ENCODE results near the gene FAM163B. TPM values are rescaled to one million over a fixed set of nuclear protein-coding genes. Genes with fewer than 3 reads are reported as not detected.

Gene FAM163B
- total and polyA plus RNA-seq, 2 experiments from 2014 or later = 0.35 to 1.0 TPM

DNA sequence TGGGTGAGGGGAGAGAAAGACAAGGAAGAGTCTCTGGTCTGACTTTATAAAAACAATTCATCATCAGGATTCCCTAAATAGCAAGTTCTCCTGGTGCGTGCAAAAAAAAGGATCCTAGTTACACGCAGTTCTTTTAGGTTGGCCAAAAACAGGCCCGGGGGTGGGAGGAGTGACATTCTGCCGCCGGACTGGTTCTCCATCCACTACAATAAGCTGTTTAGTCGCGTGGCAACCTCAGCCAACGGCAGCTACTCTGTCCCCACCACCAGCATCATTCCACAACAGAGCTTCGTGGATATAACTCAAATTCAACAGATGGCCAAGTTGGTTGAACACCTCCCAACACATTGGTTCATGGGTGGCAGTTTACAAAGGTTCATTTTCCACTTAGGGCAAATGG is 2.9 kb upstream of the FAM163B start:
- Histone ChIP-seq H3K9me3 (ENCODE audit: low read depth) (no peaks in the 10 kb centered on the region), H3K36me3 (replicated peaks; ENCODE audit: insufficient read depth, low read depth) (no peaks in the 10 kb centered on the region), H3K4me2 (no peak overlapping the region), H3K4me3 (no peak overlapping the region), H2AFZ (no peak overlapping the region), H3K79me2 (no peaks in the 10 kb centered on the region), H3K27me3 (peaks cover 58% of the 10 kb centered on the region), H4K20me1 (ENCODE audit: insufficient read depth, poor library complexity, severe bottlenecking) (no peaks in the 10 kb centered on the region), H3K9me2 (replicated peaks; ENCODE audit: insufficient read depth) (no peaks in the 10 kb centered on the region), H3K4me1 (ENCODE audit: insufficient read depth) (no peaks in the 10 kb centered on the region), H3K27ac (no peak overlapping the region)
- TF ChIP-seq EZH2 (IDR thresholded peaks at IDR 0.05; ENCODE audit: borderline replicate concordance) = no peak
- no peak for TF ChIP-seq EZH2phosphoT487 (IDR thresholded peaks at IDR 0.05; ENCODE audit: low read depth, severe bottlenecking, unreplicated experiment)
- TF ChIP-seq, protein P1, sequence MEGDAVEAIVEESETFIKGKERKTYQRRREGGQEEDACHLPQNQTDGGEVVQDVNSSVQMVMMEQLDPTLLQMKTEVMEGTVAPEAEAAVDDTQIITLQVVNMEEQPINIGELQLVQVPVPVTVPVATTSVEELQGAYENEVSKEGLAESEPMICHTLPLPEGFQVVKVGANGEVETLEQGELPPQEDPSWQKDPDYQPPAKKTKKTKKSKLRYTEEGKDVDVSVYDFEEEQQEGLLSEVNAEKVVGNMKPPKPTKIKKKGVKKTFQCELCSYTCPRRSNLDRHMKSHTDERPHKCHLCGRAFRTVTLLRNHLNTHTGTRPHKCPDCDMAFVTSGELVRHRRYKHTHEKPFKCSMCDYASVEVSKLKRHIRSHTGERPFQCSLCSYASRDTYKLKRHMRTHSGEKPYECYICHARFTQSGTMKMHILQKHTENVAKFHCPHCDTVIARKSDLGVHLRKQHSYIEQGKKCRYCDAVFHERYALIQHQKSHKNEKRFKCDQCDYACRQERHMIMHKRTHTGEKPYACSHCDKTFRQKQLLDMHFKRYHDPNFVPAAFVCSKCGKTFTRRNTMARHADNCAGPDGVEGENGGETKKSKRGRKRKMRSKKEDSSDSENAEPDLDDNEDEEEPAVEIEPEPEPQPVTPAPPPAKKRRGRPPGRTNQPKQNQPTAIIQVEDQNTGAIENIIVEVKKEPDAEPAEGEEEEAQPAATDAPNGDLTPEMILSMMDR (IDR thresholded peaks at IDR 0.05; ENCODE audit: poor library complexity) = no peak
- no peak for DNase-seq (ENCODE audit: low spot score)
- 88% methylated on average over 9 of the region's 9 CpGs for WGBS (ENCODE audit: low lambda C conversion rate, missing lambda C conversion rate)

DNA sequence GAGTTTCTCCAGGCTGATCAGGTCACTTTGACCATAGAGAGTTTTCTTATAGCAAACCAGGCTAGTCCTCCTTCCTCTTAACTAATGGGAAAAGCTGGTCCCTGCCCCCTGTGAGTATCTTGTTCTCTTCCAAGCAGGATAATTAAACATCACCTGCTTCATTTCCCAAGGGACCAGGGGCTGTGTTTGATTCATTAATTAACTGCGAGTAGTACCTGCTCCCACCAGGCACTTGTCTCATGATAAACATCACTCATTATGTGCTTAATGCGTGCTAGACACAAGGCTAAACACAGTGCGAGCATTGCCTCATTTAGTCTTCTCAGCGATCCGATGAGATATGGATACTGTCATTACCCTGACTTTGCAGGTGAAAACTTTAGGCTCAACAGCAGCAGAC is 1.7 kb upstream of the FAM163B start:
- Histone ChIP-seq H3K4me3 (no peak overlapping the region), H2AFZ (no peak overlapping the region), H3K27ac (no peak overlapping the region), H3K79me2 (no peaks in the 10 kb centered on the region), H3K9me3 (ENCODE audit: low read depth) (no peaks in the 10 kb centered on the region), H3K36me3 (replicated peaks; ENCODE audit: insufficient read depth, low read depth) (no peaks in the 10 kb centered on the region), H4K20me1 (ENCODE audit: insufficient read depth, poor library complexity, severe bottlenecking) (no peaks in the 10 kb centered on the region), H3K4me2 (no peak overlapping the region), H3K27me3 (peaks cover 56% of the 10 kb centered on the region), H3K4me1 (ENCODE audit: insufficient read depth) (no peaks in the 10 kb centered on the region), H3K9me2 (replicated peaks; ENCODE audit: insufficient read depth) (no peaks in the 10 kb centered on the region)
- DNase-seq (ENCODE audit: low spot score) = no peak
- WGBS (ENCODE audit: low lambda C conversion rate, missing lambda C conversion rate) = 87% methylated on average over 5 of the region's 5 CpGs
- TF ChIP-seq, protein P1 (IDR thresholded peaks at IDR 0.05; ENCODE audit: poor library complexity) = no peak
- TF ChIP-seq EZH2phosphoT487 (IDR thresholded peaks at IDR 0.05; ENCODE audit: low read depth, severe bottlenecking, unreplicated experiment) (no peak), EZH2 (IDR thresholded peaks at IDR 0.05; ENCODE audit: borderline replicate concordance) (no peak)

DNA sequence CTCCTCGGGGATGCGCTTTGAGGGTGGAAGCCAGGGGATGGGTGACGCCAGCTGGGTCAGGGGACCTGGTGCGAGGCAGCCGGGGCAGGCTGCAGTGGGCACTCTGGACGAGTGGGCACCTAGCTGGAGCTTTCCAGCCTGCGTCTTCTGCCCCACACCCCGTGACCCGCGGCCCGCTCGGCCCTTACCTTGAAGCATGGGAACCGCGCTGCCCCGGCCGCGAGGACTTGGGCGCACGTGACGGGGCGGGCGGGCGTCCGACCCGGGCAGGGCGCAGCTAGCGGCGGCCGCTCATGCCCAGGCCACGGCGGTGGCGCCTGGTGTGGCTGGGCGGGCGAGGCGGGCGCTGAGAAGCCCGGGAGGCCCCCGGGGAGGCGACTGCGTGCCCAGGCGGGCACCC is 300 bp downstream of the FAM163B start:
- Histone ChIP-seq H3K27ac (no peak overlapping the region), H3K4me2 (peak overlapping the region; percentile 72), H3K79me2 (no peaks in the 10 kb centered on the region), H3K9me2 (replicated peaks; ENCODE audit: insufficient read depth) (no peaks in the 10 kb centered on the region), H3K4me1 (ENCODE audit: insufficient read depth) (no peaks in the 10 kb centered on the region), H4K20me1 (ENCODE audit: insufficient read depth, poor library complexity, severe bottlenecking) (no peaks in the 10 kb centered on the region), H3K36me3 (replicated peaks; ENCODE audit: insufficient read depth, low read depth) (no peaks in the 10 kb centered on the region), H3K27me3 (peaks cover 48% of the 10 kb centered on the region), H3K9me3 (ENCODE audit: low read depth) (no peaks in the 10 kb centered on the region), H2AFZ (no peak overlapping the region), H3K4me3 (no peak overlapping the region)
- DNase-seq (ENCODE audit: low spot score) = no peak
- no peak for TF ChIP-seq EZH2 (IDR thresholded peaks at IDR 0.05; ENCODE audit: borderline replicate concordance)
- TF ChIP-seq, protein P1 (IDR thresholded peaks at IDR 0.05; ENCODE audit: poor library complexity) = no peak
- 23% methylated on average over 29 of the region's 41 CpGs for WGBS (ENCODE audit: low lambda C conversion rate, missing lambda C conversion rate)

DNA sequence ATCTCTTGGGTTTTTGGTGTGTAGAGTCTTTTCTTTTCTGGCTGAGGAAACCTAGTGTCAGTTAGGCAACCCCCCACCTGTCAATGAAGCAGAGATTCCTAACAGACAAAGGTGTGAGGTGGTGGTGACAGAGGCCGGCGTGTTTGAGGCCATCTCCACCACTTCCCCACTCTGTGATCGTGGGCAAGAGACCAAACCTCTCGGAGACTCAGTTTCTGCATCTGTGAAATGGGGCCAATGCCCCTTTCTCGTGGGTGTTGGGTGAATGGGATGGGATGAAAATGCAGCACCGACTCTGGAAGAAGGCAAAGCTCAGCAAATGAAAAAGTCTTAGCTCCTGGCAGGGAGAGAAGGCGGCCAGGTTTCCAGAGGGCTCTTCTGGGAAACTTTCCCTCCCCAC is 807 bp downstream of the FAM163B start:
- DNase-seq (ENCODE audit: low spot score) = no peak
- Histone ChIP-seq H3K4me2 (no peak overlapping the region), H3K4me3 (no peak overlapping the region)

More for the DNA sequence above, 807 bp downstream of the FAM163B start:
- Histone ChIP-seq H3K36me3 (replicated peaks; ENCODE audit: insufficient read depth, low read depth) (no peaks in the 10 kb centered on the region), H3K9me2 (replicated peaks; ENCODE audit: insufficient read depth) (no peaks in the 10 kb centered on the region), H2AFZ (no peak overlapping the region), H3K79me2 (no peaks in the 10 kb centered on the region), H3K27me3 (peaks cover 45% of the 10 kb centered on the region), H3K4me1 (ENCODE audit: insufficient read depth) (no peaks in the 10 kb centered on the region), H4K20me1 (ENCODE audit: insufficient read depth, poor library complexity, severe bottlenecking) (no peaks in the 10 kb centered on the region), H3K27ac (no peak overlapping the region), H3K9me3 (ENCODE audit: low read depth) (no peaks in the 10 kb centered on the region)
- TF ChIP-seq EZH2 (IDR thresholded peaks at IDR 0.05; ENCODE audit: borderline replicate concordance) (no peak), EZH2phosphoT487 (IDR thresholded peaks at IDR 0.05; ENCODE audit: low read depth, severe bottlenecking, unreplicated experiment) (no peak)
- TF ChIP-seq, protein P1 (IDR thresholded peaks at IDR 0.05; ENCODE audit: poor library complexity) = no peak
- WGBS (ENCODE audit: low lambda C conversion rate, missing lambda C conversion rate) = 91% methylated on average over 7 of the region's 7 CpGs

All from hepatocyte (in vitro differentiated cells).